HepG2 (cell line): ENCODE measurements around the gene RUVBL1. TPM values are rescaled to one million over a fixed set of nuclear protein-coding genes. Genes with fewer than 3 reads are reported as not detected.
A peak's percentile ranks its signal among the peaks of the same experiment; 100 is the strongest.

Experiments
- AFF4 ChIP-seq: sonication (generic); formaldehyde crosslinking; IDR thresholded peaks from 2 replicates; pipeline ENCODE4 v1.4.0; 2020; ENCODE audit warnings: missing genetic modification reagents
- ARID5B ChIP-seq: IDR thresholded peaks from 2 replicates; pipeline ENCODE4 v1.4.0; 2020; ENCODE audit warnings: mild to moderate bottlenecking, missing genetic modification reagents
- DMAP1 ChIP-seq: IDR thresholded peaks from 2 replicates; pipeline ENCODE4 v1.6.1; 2016
- IRF9 ChIP-seq: sonication (generic); formaldehyde crosslinking; IDR thresholded peaks from 2 replicates; pipeline ENCODE4 v1.8.0; 2022; ENCODE audit warnings: missing genetic modification reagents, mild to moderate bottlenecking, borderline replicate concordance
- JUN ChIP-seq: sonication (generic); formaldehyde crosslinking; IDR thresholded peaks from 2 replicates; pipeline ENCODE4 v1.4.0; 2020; ENCODE audit warnings: mild to moderate bottlenecking, missing genetic modification reagents
- SRY ChIP-seq: sonication (generic); formaldehyde crosslinking; IDR thresholded peaks from 2 replicates; pipeline ENCODE4 v1.8.0; 2022; ENCODE audit warnings: mild to moderate bottlenecking, missing genetic modification reagents
- ZBTB3 ChIP-seq: sonication (generic); formaldehyde crosslinking; IDR thresholded peaks from 2 replicates; pipeline ENCODE4 v1.4.0; 2020; ENCODE audit warnings: low read depth, mild to moderate bottlenecking, moderate library complexity, missing genetic modification reagents, borderline replicate concordance
- ZNF224 ChIP-seq: sonication (generic); formaldehyde crosslinking; IDR thresholded peaks from 2 replicates; pipeline ENCODE4 v1.5.0; 2020; ENCODE audit warnings: mild to moderate bottlenecking, missing genetic modification reagents
- ZNF318 ChIP-seq: sonication (generic); formaldehyde crosslinking; IDR thresholded peaks from 2 replicates; pipeline ENCODE4 v1.4.0; 2020; ENCODE audit warnings: mild to moderate bottlenecking, missing genetic modification reagents
- ZNF343 ChIP-seq: sonication (generic); formaldehyde crosslinking; IDR thresholded peaks from 2 replicates; pipeline ENCODE4 v1.4.0; 2020; ENCODE audit warnings: mild to moderate bottlenecking, missing genetic modification reagents
- polyA plus RNA-seq, 8 experiments: library from polyadenylated mRNA; depleted of rRNA in 3 of 8; stranded (reverse) in 7 of 8; unstranded in 1 of 8; fragments of >200 nt; fragmentation: Illumina TruSeq in 4 of 8; extraction: Trizol in 4 of 8; gene quantifications; 2 replicates each; pipeline versions ENCODE4 v1.2.1 to v1.2.3, GENCODE V29; 2011 to 2016; ENCODE audit warnings: low read depth in 4 of 8, missing spikeins in 1 of 8, mixed read lengths in 1 of 8; ENCODE audit not compliant: insufficient read depth in 1 of 8
- total RNA-seq, 5 experiments: library from RNA; depleted of rRNA; stranded (reverse); fragments of >200 nt; fragmentation: Illumina TruSeq; extraction: Trizol; gene quantifications; 2 replicates each; pipeline ENCODE4 v1.2.3, GENCODE V29; 2016; ENCODE audit warnings: low read depth in 1 of 5

RUVBL1 gene
- total and polyA plus RNA-seq, 2 of the 13 experiments (the other 11 are each of a cell fraction or from before 2014, with no cell fraction given) = 32.7 to 86.3 TPM

- TF ChIP-seq ZNF224 (peak; percentile 57; the same call in 1 of the 2 replicates), ZBTB3 (CRISPR knock-in tag) (peak; percentile 67; the same call in 1 of the 2 replicates), ZNF318 (CRISPR knock-in tag) (no peak), ZNF343 (peak; percentile 67; the same call in 1 of the 2 replicates), JUN (CRISPR knock-in tag) (0 out of 2 replicates have a peak, but pooled peaks have one; percentile 24), IRF9 (peak; percentile 87; the same call in 1 of the 2 replicates), SRY (CRISPR knock-in tag) (peak; percentile 88), DMAP1 (CRISPR knock-in tag) (peak; percentile 92), ARID5B (peak; percentile 61), AFF4 (CRISPR knock-in tag) (no peak; the same call in 1 of the 2 replicates)
These were observed 29.8 kb upstream of the RUVBL1 start, which contains the start of gene EEFSEC (continued) for GRCh38 chr3:128153156-128154041.
